Lower leg skin (tissue), 3 donors: Measurements from ENCODE around the gene UBE2I.

ENCODE experiments used
- CTCF ChIP-seq, 3 donors: fragments of 450-650 bp; IDR thresholded peaks; one replicate each; pipeline ENCODE4 v1.5.1; 2016; ENCODE audit warnings: antibody characterized with exemption in 3 of 3, mild to moderate bottlenecking in 3 of 3, moderate library complexity in 2 of 3
- POLR2A ChIP-seq, 2 donors: fragments of 450-650 bp; IDR thresholded peaks; one replicate each; pipeline ENCODE4 v1.6.1; 2016 to 2017; ENCODE audit warnings: antibody characterized with exemption in 2 of 2, mild to moderate bottlenecking in 1 of 2, moderate library complexity in 1 of 2

- TF ChIP-seq CTCF (IDR thresholded peaks at IDR 0.05) (no peak), POLR2A (IDR thresholded peaks at IDR 0.05) (no peak)
Observed at GRCh38 chr16:1279945-1280589, 29.4 kb upstream of the UBE2I start.
